OCI-LY1 (cell line): ENCODE data around the gene DES.
A peak's percentile ranks its signal among the peaks of the same experiment; 100 is the strongest.

Source experiments
- H2AFZ ChIP-seq: fragments of 200-600 bp; sonication (generic), shearing (Covaris generic); 2 replicates; pipeline ENCODE4 v1.6.0; 2014; ENCODE audit warnings: antibody characterized with exemption, mild to moderate bottlenecking, low read length
- H3F3A ChIP-seq: fragments of 200-600 bp; sonication (generic), shearing (Covaris generic); 2 replicates; pipeline ENCODE4 v1.6.0; 2014; ENCODE audit warnings: mild to moderate bottlenecking, antibody characterized with exemption, low read length, moderate library complexity; ENCODE audit not compliant: insufficient read depth
- H3K27ac ChIP-seq: fragments of 200-600 bp; sonication (generic); 2 replicates; pipeline ENCODE4 v1.5.1; 2014; ENCODE audit warnings: low read length, mixed run types, mild to moderate bottlenecking, low read depth; ENCODE audit not compliant: poor library complexity, severe bottlenecking
- H3K27me3 ChIP-seq: fragments of 200-600 bp; sonication (generic); 2 replicates; pipeline ENCODE4 v1.6.0; 2014; ENCODE audit warnings: antibody characterized with exemption, mild to moderate bottlenecking, low read length, moderate library complexity; ENCODE audit not compliant: insufficient read depth
- H3K36me3 ChIP-seq: fragments of 200-600 bp; sonication (generic); 2 replicates; pipeline ENCODE4 v1.6.1; 2014; ENCODE audit warnings: mild to moderate bottlenecking, antibody characterized with exemption, low read length, moderate library complexity, mixed read lengths; ENCODE audit not compliant: insufficient read depth
- H3K4me1 ChIP-seq: fragments of 200-600 bp; sonication (generic); 2 replicates; pipeline ENCODE4 v1.5.1; 2014; ENCODE audit warnings: mild to moderate bottlenecking, low read length, moderate library complexity; ENCODE audit not compliant: insufficient read depth, severe bottlenecking
- H3K4me2 ChIP-seq: fragments of 200-600 bp; sonication (generic), shearing (Covaris generic); 2 replicates; pipeline ENCODE4 v1.6.1; 2014; ENCODE audit warnings: low read length
- H3K4me3 ChIP-seq: fragments of 200-600 bp; sonication (generic); 2 replicates; pipeline ENCODE4 v1.5.1; 2014; ENCODE audit warnings: low read length, low read depth, mild to moderate bottlenecking, mixed read lengths; ENCODE audit not compliant: poor library complexity, severe bottlenecking
- H3K79me2 ChIP-seq: fragments of 200-600 bp; shearing (Covaris generic); 2 replicates; pipeline ENCODE4 v1.6.1; 2016; ENCODE audit warnings: mixed run types, low read length, mixed read lengths; ENCODE audit not compliant: insufficient read depth
- H3K9ac ChIP-seq: fragments of 200-600 bp; sonication (generic), shearing (Covaris generic); 2 replicates; pipeline ENCODE4 v1.6.1; 2014; ENCODE audit warnings: mild to moderate bottlenecking, low read length, mixed read lengths
- H3K9me2 ChIP-seq: fragments of 200-600 bp; sonication (generic), shearing (Covaris generic); 2 replicates; pipeline ENCODE4 v1.6.1; 2014; ENCODE audit warnings: low read depth, mild to moderate bottlenecking, low read length, mixed read lengths
- H3K9me3 ChIP-seq: fragments of 200-600 bp; shearing (Covaris generic); 2 replicates; pipeline ENCODE4 v1.6.1; 2014; ENCODE audit warnings: low read length, mixed read lengths
- H4K20me1 ChIP-seq: fragments of 200-600 bp; sonication (generic), shearing (Covaris generic); 2 replicates; pipeline ENCODE4 v1.6.0; 2016; ENCODE audit warnings: mild to moderate bottlenecking, low read length; ENCODE audit not compliant: insufficient read depth
- EZH2 ChIP-seq: fragments of 200-600 bp; sonication (generic), shearing (Covaris generic); IDR thresholded peaks from 2 replicates; pipeline ENCODE4 v1.8.0; 2017; ENCODE audit warnings: borderline replicate concordance, mixed run types, mild to moderate bottlenecking, antibody characterized with exemption, low read length, moderate library complexity, mixed read lengths
- TF ChIP-seq, protein P1 (sequence below): fragments of 200-600 bp; sonication (generic), shearing (Covaris generic); IDR thresholded peaks from 2 replicates; pipeline ENCODE4 v1.5.1; 2017; ENCODE audit warnings: mild to moderate bottlenecking, antibody characterized with exemption, low read length, moderate library complexity, mixed read lengths

Gene DES

DNA sequence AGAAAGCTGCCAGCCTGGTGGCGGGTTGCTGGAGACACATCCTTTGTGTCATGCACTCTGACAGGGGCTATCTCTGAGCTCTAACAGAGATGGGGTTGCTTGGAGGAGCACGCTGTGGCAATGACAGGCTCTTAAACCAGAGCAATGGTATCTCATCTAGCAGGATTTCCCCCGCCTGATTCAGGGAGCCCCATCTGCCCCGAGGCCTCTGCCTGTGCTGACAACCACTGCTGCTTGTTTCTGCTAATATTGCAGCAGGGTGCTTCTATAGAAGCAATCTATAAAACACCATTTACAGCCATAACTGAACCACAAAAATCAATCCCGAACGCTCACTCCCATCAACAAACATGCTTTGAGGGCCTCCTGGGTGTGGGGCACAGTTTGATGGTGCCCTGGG lies 17.6 kb upstream of the DES start:
- no peak overlapping the region for H2AFZ ChIP-seq
- no peak for TF ChIP-seq EZH2
- TF ChIP-seq, protein P1, sequence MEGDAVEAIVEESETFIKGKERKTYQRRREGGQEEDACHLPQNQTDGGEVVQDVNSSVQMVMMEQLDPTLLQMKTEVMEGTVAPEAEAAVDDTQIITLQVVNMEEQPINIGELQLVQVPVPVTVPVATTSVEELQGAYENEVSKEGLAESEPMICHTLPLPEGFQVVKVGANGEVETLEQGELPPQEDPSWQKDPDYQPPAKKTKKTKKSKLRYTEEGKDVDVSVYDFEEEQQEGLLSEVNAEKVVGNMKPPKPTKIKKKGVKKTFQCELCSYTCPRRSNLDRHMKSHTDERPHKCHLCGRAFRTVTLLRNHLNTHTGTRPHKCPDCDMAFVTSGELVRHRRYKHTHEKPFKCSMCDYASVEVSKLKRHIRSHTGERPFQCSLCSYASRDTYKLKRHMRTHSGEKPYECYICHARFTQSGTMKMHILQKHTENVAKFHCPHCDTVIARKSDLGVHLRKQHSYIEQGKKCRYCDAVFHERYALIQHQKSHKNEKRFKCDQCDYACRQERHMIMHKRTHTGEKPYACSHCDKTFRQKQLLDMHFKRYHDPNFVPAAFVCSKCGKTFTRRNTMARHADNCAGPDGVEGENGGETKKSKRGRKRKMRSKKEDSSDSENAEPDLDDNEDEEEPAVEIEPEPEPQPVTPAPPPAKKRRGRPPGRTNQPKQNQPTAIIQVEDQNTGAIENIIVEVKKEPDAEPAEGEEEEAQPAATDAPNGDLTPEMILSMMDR = no peak

DNA sequence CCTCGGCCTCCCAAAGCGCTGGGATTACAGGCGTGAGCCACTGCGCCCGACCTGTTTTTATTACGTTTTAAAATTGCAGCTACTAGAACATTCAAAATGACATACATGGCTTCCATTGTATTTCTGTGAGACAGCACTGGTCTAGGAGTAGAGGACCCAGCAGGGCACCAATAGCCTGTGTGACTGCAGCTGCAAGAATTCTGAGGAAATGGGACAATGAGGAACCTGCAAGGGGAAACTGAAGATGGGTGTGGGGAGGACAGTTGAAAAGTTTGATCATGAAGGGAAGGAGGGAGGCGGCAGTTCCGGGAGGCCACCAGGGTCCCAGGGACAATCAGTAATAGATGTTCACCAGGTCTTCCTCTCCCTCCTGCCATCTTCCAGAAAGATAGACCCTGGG lies 16.6 kb upstream of the DES start:
- H3K4me3 ChIP-seq = no peak overlapping the region
- H3K27ac ChIP-seq = no peak overlapping the region
- H4K20me1 ChIP-seq = no peaks in the 10 kb centered on the region
- H3K36me3 ChIP-seq = no peaks in the 10 kb centered on the region
- H3K79me2 ChIP-seq = no peaks in the 10 kb centered on the region
- no peaks in the 10 kb centered on the region for H3K9me2 ChIP-seq
- H3K27me3 ChIP-seq = no peaks in the 10 kb centered on the region; the same call in 1 of the 2 replicates
- H3K9me3 ChIP-seq = no peaks in the 10 kb centered on the region
- no peaks in the 10 kb centered on the region for H3F3A ChIP-seq
- H2AFZ ChIP-seq = no peak overlapping the region
- no peak for TF ChIP-seq EZH2
- TF ChIP-seq, protein P1 = no peak
- no peak overlapping the region for H3K4me2 ChIP-seq
- H3K9ac ChIP-seq = no peak overlapping the region
- H3K4me1 ChIP-seq = no peaks in the 10 kb centered on the region

More for the DNA sequence above, 17.6 kb upstream of the DES start:
- Histone ChIP-seq H3K4me2 (no peak overlapping the region), H3K9ac (no peak overlapping the region), H3F3A (no peaks in the 10 kb centered on the region), H3K9me3 (no peaks in the 10 kb centered on the region), H3K27me3 (no peaks in the 10 kb centered on the region; the same call in 1 of the 2 replicates), H3K36me3 (no peaks in the 10 kb centered on the region), H3K27ac (no peak overlapping the region), H4K20me1 (no peaks in the 10 kb centered on the region), H3K4me1 (no peaks in the 10 kb centered on the region), H3K4me3 (no peak overlapping the region), H3K9me2 (no peaks in the 10 kb centered on the region), H3K79me2 (no peaks in the 10 kb centered on the region)

DNA sequence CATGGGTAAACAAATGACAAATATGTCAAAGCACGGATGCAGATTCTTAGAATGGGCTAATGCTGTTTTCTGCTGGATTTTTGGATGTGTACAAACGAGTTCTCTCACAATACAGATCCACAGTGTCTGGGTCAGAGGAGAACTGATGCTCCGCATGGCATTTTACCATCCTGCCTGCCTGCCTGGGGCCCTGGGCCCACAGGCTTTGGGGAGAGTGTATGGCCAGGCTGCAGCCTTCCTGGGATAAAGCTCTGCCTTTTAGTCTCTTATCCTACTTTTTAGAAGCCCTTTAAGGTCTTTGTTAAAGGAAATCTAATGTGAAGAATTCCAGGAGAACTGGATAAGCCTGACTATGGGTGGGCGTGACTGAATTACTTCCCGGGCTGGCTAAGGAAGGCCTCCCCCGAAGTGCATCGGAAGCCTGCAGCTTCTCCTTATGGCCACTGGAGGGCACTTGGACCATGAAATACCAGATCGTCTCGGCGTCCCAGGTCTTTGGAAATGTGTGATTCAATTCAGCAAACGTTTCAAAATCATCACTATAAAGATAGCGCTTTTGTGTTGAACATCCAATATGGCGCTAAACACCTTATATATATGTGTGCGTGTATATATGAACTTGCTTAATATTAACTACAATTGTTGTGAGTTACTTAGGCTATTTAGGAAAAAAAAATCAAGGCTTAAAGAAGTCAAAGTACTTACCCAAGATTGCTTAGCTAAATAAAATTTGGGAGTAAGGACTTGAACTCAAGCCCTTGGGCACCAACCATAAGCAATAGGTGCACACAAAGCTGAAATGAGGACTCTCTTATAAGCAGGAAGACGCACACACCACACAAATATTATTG lies 15.3 kb upstream of the DES start:
- H3K36me3 ChIP-seq = no peaks in the 10 kb centered on the region
- H3F3A ChIP-seq = no peaks in the 10 kb centered on the region
- H3K27me3 ChIP-seq = no peaks in the 10 kb centered on the region; the same call in 1 of the 2 replicates
- no peaks in the 10 kb centered on the region for H3K9me2 ChIP-seq
- H3K27ac ChIP-seq = no peak overlapping the region
- H3K4me2 ChIP-seq = no peak overlapping the region
- no peaks in the 10 kb centered on the region for H3K79me2 ChIP-seq
- no peak overlapping the region for H3K4me3 ChIP-seq
- no peak overlapping the region for H3K9ac ChIP-seq
- TF ChIP-seq, protein P1 = peak; percentile 86
- TF ChIP-seq EZH2 = no peak
- no peak overlapping the region for H2AFZ ChIP-seq
- H3K9me3 ChIP-seq = no peaks in the 10 kb centered on the region
- H4K20me1 ChIP-seq = no peaks in the 10 kb centered on the region
- no peaks in the 10 kb centered on the region for H3K4me1 ChIP-seq
